Measurements from ENCODE around the gene SERPINB12.

Gene SERPINB12, protein sequence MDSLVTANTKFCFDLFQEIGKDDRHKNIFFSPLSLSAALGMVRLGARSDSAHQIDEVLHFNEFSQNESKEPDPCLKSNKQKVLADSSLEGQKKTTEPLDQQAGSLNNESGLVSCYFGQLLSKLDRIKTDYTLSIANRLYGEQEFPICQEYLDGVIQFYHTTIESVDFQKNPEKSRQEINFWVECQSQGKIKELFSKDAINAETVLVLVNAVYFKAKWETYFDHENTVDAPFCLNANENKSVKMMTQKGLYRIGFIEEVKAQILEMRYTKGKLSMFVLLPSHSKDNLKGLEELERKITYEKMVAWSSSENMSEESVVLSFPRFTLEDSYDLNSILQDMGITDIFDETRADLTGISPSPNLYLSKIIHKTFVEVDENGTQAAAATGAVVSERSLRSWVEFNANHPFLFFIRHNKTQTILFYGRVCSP

DNA sequence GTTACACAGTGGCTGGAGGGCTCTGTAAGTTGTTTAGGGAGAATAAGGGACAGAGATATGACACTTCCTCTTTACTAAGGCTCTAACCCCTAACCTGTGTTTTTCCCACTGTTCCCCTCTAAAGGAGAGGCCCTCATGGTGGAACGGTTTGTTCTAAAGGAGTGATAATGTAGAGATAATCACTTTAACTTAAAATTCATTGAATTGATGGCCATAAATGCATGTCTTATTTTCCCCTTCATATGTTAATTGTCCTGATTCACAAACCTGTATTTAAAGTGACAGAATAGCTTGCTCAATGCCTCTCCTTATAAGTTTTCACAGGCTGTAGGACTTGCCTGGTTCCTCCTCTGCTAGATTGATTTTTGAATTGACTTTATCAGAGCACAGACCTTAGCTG, at the start of gene SERPINB12:
Gene SERPINB12 (plus strand): TSS at position 301 of the 400 bp plus-strand sequence. CDS start 13,791 bp downstream, outside the sequence.
- DNase-seq: no peak

DNA sequence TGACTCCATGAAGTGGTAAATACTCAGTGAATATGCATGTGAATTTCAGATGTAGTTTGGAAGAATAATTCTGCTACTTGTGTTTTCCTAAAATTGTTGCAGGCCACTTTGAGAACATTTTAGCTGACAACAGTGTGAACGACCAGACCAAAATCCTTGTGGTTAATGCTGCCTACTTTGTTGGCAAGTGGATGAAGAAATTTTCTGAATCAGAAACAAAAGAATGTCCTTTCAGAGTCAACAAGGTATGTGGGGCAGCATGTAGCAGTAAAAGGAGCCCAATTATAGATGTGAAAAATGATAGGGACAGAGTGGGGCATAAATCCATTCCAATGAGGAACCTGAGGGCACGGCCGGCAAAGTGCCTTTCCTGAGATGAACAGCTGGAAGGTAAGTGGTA, 49.3 kb upstream of the SERPINB12 start:
- no peak for DNase-seq

DNA sequence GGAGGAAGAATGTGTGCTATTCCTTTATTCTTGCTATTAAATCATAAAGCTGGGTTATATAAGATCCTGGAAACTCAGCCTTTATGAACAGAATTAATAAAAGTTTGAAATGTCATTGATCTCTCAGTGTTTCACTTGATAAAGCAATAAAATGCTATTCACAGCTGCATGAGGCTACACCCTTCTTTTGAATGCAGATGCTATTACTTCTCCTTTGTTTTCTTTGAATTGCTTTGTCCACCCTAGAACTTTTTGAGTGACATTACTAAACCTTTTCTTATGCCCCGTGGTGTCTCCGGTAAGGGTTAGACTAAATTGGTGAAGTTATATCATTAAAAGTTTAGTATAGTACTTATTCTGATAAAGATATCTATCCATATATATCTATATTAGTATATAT, 46.5 kb upstream of the SERPINB12 start:
- no peak for DNase-seq

DNA sequence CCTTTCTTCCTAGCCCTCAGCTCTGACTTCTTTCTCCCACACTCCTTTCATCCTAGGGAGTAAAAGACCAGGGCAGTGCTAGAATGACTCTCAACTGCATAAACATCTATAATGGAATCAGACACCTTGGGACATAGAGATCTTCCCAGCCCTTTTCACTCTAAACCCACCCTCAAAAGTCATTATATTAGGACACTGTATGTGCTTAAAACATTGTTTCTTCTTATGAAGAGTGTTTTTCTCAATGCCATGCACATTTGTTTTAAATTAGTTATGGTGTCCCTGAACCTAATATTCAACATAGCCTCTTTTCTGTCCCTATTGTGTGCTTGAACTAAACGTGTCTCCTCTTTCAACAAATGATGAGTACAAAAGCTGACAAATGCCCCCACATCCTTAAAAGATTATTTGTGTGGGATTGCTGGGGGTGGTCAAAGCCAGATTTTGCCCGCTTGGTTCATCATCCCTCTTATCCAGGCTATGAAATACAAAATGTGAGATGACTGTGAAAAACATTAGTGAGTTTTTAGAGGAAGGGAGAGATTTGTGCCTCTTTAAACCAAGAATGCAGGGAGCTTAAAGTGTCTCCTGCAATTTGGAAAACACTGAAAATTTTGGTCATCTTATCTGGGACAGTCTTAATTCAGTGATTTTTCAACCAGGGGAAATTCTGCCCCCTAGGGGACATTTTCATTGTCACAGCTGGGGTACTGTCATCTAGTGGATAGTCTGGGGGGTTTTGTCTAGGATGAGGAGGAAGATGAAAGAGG, 36.4 kb upstream of the SERPINB12 start:
- no peak for DNase-seq

DNA sequence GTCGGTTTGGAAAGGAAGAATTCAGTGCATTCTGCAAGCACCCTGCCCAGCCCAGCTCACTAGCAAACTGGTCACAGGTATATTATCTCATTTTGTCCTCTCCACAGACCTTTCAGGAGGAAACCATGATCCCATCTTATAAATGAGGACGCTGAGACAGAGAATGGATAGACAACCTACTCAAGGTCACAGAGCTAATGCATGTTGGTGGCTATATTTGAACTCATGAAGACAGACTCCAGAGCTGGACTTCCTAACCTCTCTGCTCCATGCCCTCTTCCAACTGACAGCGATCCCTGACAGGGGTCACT, 35.9 kb upstream of the SERPINB12 start:
- DNase-seq: no peak

DNA sequence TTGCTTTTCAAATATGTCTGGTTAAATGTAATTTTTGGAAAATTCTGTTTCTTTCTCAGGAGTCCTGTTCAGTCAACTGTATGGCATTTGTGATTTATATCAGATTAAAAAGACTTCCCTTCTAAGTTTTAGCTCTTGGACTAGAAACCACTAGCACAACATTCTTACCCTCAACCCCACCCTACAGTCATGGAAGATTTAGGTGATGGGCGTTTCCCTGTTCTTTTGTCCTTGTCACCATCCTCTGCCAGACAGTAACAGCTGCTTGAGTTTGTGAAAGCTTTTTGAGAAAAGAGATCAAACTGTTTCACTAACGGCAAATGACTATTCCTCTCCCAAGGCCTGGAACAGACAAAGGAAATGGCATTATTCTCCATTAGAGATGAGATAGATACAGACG, 33.6 kb upstream of the SERPINB12 start:
- DNase-seq: no peak

DNA sequence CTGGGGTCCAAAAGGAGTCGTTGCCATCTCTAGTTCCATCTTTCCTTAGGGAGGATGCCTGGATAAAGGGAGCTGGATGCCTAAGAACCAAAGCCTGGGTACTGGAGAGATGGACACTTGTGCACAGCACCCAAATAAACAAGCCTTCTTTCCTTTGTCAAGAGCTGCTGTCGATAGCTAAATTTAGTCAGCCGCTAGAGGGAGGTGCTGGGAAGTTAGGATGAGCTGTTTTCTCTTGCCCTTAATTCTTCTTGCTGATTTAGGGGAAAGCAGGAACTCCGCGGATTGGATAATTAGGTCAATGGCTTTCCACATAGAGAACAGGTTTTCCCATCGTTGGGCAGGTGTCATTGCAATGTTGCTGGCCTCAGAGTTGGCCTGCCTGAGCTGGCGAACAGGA, 30.9 kb upstream of the SERPINB12 start:
- peak; percentile 28 for DNase-seq

DNA sequence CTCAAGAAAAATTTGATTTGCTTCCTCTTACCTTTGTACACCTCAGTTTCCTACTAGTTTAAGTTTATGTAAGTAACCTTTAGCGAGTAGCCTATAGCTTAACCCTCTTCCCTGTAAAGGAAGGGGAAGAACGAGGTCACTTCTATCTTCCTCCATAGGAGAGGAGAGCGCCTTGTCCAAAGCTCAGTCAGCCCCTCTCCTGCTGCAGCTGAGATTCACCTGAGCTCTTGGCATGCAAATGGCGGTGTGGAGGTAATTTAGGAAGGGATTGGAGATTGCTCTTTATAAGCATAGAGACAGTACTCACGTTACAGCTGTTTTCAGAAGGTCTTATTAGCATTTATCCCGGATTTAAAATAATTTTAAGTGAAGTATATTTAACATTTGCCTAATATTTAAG, 27.8 kb upstream of the SERPINB12 start:
- DNase-seq: no peak

DNA sequence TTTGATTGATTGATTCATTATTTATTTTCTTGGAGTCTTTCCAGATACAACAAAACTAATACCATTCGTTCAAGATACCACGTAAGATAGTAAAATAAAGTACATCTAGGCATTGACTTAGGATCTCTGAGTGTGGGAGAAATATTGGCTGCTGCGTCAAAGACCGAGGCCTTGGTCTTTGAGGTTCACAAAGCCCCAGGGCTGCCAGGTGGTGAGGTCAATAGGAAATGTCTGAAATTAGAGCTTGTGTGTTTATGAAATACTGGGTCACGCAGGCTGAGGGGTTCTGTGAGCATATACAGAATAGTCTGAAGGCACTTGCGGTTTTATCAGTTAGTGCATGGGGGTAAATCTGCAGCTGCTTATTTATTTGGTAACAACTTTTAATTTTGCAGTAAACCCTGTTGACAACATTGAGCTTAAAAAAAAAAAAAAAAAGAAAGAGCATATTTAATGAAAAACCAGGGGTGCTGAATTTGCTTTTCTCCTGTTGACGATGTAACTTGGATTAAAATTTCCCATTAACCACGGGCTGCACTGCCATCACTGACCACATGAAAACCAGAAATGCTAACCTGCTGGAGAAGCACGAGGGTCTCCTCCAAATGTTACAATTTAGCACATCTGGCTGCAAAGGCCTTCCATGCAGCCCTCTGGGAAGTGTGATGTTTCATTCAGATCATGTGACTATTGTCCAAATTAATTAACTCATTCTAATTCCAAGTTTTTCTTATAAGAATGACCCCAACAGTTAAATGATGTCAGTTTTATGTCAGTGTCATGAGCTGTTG, 27.1 kb upstream of the SERPINB12 start:
- DNase-seq: no peak

DNA sequence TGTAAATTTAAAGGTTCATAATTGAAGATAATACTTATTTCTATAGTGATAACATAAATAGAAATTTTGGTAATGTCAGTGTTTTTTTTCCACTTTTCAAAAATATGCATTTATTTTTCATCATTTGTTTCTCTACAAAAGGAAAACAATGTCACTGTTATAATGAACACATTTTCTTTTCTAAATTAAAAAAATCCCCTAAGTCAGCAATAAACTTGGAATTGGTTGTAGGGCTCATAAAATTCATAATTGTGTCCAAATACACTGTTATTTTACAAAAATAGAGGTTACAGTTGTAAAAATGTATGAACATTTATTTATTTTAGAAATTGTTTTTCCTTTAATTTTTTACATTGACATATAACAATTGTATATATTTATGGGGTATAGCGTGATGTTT, 26.4 kb upstream of the SERPINB12 start:
- no peak for DNase-seq

DNA sequence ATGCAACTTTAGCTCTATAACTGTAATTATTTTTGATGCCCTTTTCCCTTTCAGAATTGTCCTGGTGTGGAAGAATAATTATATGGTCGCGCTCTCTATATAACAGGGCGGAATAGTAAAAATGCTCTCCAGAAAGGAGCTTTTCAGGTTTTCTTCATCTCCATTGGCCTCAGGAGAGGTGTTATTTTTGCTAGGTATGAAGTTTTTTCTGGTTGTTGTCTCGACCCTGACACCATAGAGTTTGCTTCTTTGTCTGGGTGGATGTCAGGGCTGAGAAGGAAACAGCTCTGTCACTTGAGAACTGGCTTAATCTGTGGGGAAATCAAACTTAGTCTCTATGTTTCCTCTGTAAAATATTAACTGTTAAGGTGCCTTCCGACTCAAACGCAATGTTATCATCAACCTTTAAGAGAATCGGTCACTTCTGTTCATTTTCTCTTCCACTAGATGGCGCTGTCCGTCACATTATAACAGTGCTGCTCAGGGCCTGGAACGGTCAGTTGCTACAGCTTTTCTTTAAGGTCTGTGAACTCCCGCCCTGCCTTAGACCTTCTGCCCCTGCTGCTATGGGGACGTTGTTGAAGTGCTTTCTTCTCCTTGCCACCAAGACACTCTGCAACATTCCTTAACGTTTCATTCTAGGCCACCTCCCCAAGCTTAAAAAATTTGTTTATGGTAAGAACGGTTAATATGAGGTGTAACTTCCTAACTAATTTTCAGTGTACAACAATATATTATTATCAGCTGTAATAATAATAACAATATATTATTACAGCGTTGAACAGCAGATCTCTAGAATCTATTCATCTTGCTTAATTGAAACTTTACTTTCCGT, 23.8 kb upstream of the SERPINB12 start:
- peak; percentile 70 for DNase-seq

DNA sequence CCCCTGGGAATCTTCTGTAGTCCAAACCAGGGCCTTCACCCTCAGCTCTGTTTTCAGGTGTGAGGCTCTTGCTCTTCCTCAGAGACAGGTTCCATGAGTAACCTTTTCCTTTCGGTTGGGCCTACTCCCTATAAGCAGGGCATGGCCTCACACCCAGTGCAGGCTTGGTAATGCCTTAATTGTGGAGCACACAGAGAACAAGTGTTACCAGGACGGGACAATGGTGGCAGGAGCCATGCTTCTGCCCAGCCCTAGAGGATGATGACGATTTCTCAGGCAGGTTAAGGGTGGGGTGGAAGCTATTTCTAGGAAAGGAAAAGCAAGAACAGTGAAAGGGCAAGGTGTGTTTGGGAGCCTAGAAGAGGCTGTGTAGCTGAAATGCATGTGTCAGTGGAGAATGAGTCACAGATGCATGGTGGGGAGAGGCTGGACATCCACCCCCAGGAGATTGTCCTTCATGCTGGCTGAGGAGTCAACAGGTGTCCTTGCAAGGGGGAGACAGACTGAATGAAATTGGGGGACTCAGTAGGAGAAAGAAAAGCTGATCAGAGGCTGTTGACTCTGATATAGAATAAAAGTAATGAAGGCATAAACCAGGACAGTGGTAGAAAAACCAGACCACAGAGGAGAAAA, 22.0 kb upstream of the SERPINB12 start:
- no peak for DNase-seq

DNA sequence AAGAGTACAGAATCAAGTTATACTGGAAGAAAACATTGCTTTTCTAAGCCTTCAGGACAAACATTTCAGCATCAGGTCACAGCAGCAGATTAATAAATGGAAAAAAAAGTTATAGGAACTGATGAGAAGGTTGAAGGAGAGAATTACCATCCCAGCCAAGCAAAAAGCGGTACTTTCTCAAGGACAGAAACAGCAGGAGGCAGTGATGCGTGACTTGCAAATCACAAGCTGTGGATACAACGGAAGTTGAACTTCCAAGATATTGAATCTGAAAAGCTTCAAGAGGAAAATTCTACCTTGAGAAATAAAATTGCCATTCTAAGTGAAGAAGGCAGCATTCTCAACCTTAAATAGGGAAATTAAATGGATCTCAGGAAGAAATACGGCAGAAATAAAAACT, 18.5 kb upstream of the SERPINB12 start:
- DNase-seq: no peak

DNA sequence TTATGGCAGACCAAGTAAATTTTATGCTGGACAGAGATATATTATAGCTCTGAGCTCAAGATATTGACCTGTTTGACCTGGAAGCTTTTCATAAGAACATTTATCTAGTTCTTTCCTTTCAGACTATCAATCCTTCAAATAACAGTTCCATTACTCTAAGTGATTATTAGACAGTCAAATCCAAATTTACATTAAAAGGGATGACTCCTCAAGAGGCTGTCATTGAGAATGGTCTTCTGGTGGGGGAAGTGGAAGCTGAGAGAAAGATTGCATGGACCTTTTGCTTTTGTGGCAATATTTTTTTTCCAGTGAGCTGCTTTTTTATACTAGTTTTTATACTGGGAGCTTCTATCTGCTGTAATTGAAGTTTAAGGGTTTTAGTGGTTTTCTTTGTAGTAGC, 14.9 kb upstream of the SERPINB12 start:
- DNase-seq: no peak

DNA sequence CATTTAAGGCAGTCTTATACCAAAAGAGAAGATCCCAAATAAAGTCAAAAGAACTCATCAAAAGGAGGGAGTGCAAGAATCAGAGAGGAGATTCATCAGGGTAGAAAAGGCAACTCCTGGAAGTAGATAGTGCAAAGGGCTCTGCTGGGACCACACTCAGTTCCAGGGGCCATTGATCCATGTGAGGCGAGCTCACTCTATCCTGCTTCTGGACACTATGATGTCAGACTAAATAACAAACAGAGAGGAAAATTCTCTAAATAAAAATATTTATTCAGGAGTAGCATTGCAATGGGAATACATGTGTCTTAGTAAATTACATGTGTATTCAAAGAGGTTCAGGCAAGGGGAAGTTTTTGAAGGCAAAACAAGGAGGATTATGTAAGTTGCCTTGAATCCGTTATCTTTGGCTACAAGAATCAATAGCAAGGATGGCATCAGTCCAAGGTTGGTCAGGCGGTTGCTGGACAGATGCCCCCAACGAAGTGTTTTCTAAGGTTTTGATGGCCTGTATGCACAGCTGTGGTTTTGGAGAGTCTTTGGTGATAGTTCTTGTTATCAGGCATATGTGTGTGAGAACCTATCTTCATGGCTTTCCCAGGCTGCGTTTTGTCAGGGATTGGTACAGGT, 13.2 kb upstream of the SERPINB12 start:
- no peak for DNase-seq

DNA sequence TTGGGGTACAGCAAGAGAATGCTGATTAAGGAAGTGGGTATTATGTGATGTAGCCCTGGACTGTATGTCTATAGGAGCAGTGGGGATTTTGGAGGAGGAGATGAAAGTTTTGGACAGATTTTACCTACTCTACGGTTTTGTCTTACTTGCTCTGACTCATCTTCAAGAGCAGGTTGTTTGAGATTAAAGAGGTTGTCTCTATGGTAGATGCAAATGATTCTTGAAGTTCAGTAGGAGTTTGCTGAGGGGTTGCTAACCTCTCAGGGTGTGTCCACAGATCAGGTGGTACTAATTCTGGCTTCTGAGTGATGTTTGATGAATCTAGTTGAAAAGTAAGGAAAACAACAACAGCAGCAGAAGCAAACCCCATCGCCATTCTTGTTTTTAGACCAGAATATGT, 9.7 kb upstream of the SERPINB12 start:
- DNase-seq: no peak

DNA sequence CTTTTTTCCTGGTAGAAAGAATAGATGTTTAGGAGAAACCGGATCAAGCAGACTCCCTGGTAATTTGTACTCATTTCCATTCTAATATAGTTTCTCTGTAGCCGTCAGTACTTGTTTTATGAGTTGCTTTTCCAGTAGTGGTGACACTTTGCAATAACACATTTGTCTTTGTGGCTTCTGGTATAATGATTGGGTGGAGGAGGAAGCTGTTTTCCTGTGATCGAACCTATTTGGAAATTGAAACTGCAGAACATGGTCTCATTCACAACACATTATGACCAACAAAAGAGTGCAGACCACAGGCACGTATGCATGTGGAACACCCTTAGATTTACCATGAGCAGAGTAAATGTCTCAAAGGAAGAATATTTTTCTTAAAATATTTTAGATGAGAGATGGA, 7.6 kb upstream of the SERPINB12 start:
- DNase-seq: no peak

DNA sequence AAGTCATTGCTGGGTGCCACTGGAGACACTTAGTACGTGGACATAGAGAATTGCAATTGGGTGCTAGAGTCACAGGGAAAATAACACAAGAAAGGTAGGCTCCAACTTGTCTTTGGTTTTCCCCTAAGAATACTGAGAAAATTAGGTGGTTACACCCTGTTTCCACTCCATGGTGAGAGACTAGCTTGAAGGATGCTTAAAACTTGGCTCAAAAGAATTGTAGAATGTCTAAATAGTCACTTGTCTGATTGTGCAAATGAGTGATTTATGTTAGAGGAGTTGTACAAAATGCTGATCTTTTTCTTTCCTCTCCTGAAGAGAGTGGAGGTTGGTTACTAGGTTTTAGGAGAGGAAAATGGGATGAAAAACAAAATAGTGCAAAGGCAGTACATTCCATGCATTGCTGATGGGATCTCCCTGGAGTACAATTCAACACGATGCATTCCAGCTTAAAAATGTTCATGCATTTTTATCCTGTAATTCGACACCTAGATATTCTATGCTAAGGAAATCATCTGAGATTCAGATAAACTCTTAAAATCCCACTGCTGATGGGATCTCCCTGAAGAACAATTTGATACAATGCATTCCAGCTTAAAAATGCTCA, 2.2 kb upstream of the SERPINB12 start:
- DNase-seq: no peak

DNA sequence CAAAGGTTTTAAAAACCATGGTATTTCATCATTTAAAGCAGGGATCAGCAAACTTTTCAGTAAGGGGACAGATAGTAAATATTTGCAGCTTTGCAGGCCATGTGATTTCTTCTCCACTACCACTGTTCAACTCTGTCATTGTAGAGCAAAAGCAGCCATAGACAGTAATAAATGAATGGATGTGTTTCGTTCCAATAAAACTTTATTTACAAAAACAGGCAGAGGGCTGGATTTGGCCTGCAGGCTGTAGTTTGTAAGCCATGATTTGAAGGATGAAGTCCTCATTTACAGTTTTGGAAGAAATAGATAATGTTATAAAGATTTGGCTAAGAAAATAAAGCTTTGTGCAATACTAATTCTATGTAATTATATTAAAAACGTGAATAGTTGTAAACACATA, 1.8 kb downstream of the SERPINB12 start:
- DNase-seq: no peak

DNA sequence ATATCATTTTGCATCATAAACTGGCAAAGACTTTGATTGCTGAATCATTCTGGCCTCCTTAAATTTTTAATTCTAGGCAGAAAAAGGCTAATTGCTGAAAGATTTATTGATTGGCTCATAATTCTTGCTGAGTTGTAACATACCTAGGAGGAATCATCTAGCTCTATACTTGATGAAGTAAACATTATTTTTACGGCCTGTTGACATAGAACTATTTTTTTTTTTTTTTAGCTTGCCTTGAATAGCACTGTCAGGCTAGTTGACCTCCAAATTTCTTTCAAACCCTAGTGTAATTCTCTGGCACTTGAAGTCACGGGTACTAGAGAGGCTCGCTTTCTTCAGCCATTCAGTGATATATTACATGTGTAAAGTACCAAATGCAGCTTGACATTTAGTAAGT, 2.8 kb downstream of the SERPINB12 start:
- no peak for DNase-seq

DNA sequence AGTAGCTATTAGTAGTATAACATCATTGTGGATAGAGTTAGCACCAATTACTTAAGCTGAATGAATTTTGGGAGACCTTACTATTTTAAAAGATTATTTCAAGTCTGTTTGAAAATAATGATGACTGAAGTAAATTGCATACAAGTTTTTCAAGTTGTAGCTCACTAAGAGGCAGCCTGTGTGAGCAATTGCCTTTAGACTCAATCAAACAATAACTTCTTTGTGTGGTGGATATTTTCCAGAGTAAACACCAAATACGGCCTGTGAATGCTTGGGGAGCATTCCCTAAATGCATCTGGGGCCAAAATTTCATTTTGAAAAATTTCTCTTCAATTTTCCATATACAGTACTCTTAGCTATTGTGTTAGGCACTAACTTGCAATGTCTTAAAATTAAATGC, 7.9 kb downstream of the SERPINB12 start:
- DNase-seq: no peak
